ENCODE results near the gene TCEANC2.
A peak's percentile ranks its signal among the peaks of the same experiment; 100 is the strongest.

Gene TCEANC2

GRCh38 chr1:54120018-54120697 lies 66.8 kb downstream of the TCEANC2 start:
- Histone ChIP-seq H3K4me3 (ENCODE audit: low read depth, low read length) (no peak overlapping the region), H3K4me1 (no peaks in the 10 kb centered on the region), H3K27me3 (ENCODE audit: control insufficient read depth, insufficient read depth, low read length) (no peaks in the 10 kb centered on the region), H3K27ac (no peak overlapping the region), H3K79me2 (no peaks in the 10 kb centered on the region), H2AFZ (no peak overlapping the region), H3K4me2 (ENCODE audit: low read length) (no peak overlapping the region), H3K9ac (no peak overlapping the region), H3K36me3 (ENCODE audit: control insufficient read depth, insufficient read depth, low read length) (no peaks in the 10 kb centered on the region), H3K9me3 (ENCODE audit: control insufficient read depth, low read length) (no peaks in the 10 kb centered on the region)
- no peak for TF ChIP-seq CTCF (IDR thresholded peaks at IDR 0.05)

- Histone ChIP-seq H2AFZ (peak overlapping the region; percentile 60), H3K9me3 (ENCODE audit: control insufficient read depth, low read length) (no peaks in the 10 kb centered on the region), H3K36me3 (ENCODE audit: control insufficient read depth, insufficient read depth, low read length) (no peaks in the 10 kb centered on the region), H3K27me3 (ENCODE audit: control insufficient read depth, insufficient read depth, low read length) (no peaks in the 10 kb centered on the region), H3K4me2 (ENCODE audit: low read length) (peak overlapping the region; percentile 53), H3K27ac (no peak overlapping the region), H3K9ac (no peak overlapping the region), H3K4me3 (ENCODE audit: low read depth, low read length) (no peak overlapping the region), H3K79me2 (no peaks in the 10 kb centered on the region), H3K4me1 (no peaks in the 10 kb centered on the region)
- TF ChIP-seq CTCF (IDR thresholded peaks at IDR 0.05): no peak
Measured at GRCh38 chr1:54120698-54121481, 67.5 kb downstream of the TCEANC2 start.

GRCh38 chr1:54121482-54122134 lies 68.2 kb downstream of the TCEANC2 start:
- Histone ChIP-seq H3K9me3 (ENCODE audit: control insufficient read depth, low read length) (no peaks in the 10 kb centered on the region), H3K4me2 (ENCODE audit: low read length) (peak overlapping the region; percentile 53), H3K9ac (no peak overlapping the region), H3K27me3 (ENCODE audit: control insufficient read depth, insufficient read depth, low read length) (no peaks in the 10 kb centered on the region), H3K36me3 (ENCODE audit: control insufficient read depth, insufficient read depth, low read length) (no peaks in the 10 kb centered on the region), H3K79me2 (no peaks in the 10 kb centered on the region), H3K4me1 (no peaks in the 10 kb centered on the region), H3K27ac (no peak overlapping the region), H2AFZ (peak overlapping the region; percentile 60), H3K4me3 (ENCODE audit: low read depth, low read length) (no peak overlapping the region)
- peak; percentile 57 for TF ChIP-seq CTCF (IDR thresholded peaks at IDR 0.05)

- Histone ChIP-seq H3K27me3 (ENCODE audit: control insufficient read depth, insufficient read depth, low read length) (no peaks in the 10 kb centered on the region), H3K79me2 (no peaks in the 10 kb centered on the region), H3K9ac (no peak overlapping the region), H3K27ac (no peak overlapping the region), H3K4me3 (ENCODE audit: low read depth, low read length) (no peak overlapping the region), H3K4me1 (no peaks in the 10 kb centered on the region), H3K9me3 (ENCODE audit: control insufficient read depth, low read length) (no peaks in the 10 kb centered on the region), H2AFZ (peak overlapping the region; percentile 60), H3K4me2 (ENCODE audit: low read length) (no peak overlapping the region), H3K36me3 (ENCODE audit: control insufficient read depth, insufficient read depth, low read length) (no peaks in the 10 kb centered on the region)
- no peak for TF ChIP-seq CTCF (IDR thresholded peaks at IDR 0.05)
Measured at GRCh38 chr1:54122135-54122751, 68.8 kb downstream of the TCEANC2 start.
